Measurements from ENCODE around the gene TOMM7. TPM values are rescaled to one million over a fixed set of nuclear protein-coding genes. Genes with fewer than 3 reads are reported as not detected.
A peak's percentile ranks its signal among the peaks of the same experiment; 100 is the strongest.
"Not testable (repeated sequence)": the region's sequence is repeated elsewhere in the genome, so short reads cannot be mapped to it uniquely, and the experiment has no call there.

Gene TOMM7
- total RNA-seq, 1 experiment from 2014 or later: 179 TPM

DNA sequence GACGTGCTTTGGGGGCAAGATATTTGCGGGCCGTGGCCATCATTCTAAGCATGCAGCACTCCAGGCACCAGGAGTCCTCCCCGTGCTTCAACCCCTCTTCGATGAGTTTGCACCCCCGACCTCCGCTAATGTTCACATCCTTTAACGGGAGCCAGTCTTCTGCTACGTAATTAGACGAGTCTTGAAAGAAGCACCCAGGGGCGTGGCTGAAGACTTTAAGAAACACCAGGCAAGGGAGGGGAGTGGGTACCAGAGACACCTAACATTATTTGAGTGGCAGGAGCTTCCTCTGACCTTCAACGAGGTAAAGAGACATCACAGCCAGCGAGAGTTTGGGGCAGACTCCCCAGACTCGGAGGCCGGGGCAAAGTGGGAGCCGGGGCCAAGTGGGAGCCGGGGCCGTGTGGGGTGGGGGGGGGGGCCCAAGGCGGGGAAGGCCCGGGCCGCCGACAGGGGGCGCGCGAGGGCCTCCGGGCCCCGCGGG lies 31.1 kb upstream of the TOMM7 start:
- no peak for DNase-seq (ENCODE audit: low read depth)

DNA sequence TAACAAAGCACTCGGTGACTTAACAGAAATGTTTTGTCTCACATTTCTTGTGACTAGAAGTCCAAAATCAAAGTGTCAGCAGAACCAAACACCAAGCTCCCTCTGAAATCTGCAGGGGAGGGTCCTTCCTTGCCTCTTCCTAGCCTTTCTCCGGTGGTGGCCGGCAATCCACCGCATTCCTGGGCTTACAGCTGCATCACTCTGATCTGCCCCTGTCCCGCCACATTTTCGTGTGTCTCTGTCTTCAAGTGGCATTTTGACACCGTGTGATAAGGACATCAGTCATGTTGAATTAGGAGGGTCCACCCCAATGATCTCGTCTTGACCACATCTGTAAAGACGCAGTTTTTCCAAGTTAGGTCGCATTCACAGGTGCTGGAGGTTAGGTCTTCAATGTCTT lies 30.5 kb upstream of the TOMM7 start:
- DNase-seq (ENCODE audit: low read depth): no peak

DNA sequence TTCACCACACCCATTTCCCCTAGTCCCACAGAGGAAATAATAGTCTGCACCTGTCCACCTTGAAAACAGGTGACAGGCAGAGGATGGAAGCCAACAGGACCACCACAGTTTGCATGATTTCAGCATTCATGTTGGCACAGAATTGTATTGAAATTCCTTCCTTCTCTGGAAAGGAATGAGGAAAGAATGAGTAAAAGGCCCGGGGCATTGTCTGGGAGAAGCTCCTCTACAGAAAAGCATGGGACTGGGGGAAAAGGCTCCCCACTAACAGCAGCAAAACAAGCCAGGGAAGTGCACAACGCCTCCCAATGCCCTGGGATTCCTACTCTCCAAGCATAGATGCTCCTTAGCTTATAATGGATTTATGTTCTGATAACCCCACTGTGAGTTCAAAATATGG lies 28.5 kb upstream of the TOMM7 start:
- DNase-seq (ENCODE audit: low read depth): peak; percentile 82

DNA sequence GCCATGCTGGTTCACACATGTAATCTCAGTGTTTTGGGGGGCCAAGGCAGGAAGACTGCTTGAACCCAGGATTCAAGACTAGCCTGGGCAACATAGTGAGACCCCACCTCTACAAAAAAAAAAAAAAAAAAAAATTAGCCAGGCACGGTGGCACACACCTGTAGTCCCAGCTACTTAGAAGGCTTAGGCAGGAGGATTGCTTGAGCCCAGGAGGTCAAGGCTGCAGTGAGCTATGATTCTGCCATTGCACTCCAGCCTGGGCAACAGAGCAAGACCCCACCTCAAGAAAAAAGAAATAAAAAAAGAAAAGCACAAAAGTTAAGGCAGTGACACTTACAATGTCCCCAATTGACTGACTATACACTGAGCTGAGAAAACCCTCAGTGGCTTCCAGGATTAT lies 27.7 kb upstream of the TOMM7 start:
- not testable (repeated sequence) for DNase-seq (ENCODE audit: low read depth)

DNA sequence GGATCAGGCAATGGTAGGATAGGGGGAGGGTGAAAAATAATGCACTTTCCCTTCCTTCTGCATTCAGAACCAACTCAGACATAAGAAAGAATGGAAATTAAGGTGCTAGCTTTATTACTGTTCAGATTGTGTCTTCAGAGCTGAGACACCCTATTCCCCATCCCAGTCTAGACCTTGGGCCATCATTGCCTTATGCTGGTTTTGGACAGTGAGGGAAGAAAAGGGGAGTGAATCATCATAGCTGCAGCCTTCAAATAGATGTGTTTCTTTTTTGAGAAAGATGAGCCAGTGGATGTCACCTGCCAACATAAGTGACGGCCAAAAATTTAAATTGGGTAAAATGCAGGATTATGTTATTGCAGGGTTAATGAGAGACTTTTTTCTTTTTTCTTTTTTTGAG lies 27.0 kb upstream of the TOMM7 start:
- no peak for DNase-seq (ENCODE audit: low read depth)

DNA sequence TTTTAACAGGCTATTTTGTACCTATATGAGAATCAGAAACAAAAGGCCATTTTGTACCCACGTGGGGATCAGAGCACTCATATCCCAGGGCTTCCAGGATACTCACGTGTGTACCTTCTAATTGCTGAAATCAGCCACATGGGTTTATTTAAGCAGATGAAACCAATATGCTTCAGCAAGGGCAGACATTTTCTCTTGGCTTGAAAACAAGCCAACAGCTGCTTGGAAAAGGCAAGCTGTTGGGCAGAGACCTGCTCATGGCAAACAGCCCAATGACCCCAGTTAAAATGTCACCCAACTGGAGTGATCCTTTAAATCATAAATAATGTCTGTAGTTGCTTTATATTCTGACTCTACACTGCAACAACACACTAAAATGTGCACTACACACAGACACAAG lies 26.5 kb upstream of the TOMM7 start:
- DNase-seq (ENCODE audit: low read depth): peak; percentile 50

DNA sequence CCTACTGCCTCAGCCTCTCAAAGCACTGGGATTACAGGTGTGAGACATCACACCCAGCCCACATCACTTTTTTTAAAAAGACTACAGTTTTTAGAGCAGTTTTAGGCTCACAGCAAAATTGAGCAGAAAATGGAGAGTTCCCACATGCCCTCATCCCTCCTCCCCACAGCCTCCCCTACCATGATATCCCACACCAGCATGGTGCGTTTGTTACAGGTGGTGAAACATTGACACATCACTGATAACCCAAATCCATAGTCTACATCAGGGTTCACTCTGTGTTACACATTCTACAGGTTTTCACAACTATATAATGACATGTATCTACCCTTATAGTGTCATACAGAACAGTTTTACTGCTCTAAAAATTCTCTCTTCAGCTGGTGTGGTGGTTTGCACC lies 24.3 kb upstream of the TOMM7 start:
- DNase-seq (ENCODE audit: low read depth): no peak

DNA sequence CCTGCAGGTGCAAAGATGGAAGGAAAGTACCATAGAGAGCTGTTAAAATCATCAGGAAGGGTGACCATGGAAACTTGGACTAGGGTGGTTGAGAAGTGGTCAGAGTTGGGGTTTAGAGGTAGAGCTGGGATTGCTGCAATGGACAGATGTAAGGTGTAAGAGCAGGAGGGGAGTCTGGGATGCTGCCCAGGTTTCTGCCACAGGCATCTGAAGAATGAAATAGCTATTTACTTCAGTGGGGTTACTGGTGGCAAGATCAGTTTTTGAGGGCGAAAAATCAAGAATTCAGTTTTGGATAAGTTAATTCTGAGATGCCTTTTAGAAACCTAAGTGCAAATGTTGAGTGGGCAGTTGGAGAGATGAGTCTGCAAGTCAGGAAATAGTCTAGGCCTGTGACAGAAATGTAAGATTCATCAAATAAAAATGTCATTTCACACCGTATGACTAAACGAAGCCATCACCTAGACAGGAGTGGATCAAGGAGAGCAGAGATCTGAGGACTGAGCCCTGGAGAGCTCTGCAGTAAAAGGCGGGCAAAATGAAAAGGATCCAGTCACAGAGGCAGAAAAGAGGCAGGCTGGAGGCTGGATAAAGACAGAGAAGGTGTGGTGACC lies 22.7 kb upstream of the TOMM7 start:
- peak; percentile 57 for DNase-seq (ENCODE audit: low read depth)

DNA sequence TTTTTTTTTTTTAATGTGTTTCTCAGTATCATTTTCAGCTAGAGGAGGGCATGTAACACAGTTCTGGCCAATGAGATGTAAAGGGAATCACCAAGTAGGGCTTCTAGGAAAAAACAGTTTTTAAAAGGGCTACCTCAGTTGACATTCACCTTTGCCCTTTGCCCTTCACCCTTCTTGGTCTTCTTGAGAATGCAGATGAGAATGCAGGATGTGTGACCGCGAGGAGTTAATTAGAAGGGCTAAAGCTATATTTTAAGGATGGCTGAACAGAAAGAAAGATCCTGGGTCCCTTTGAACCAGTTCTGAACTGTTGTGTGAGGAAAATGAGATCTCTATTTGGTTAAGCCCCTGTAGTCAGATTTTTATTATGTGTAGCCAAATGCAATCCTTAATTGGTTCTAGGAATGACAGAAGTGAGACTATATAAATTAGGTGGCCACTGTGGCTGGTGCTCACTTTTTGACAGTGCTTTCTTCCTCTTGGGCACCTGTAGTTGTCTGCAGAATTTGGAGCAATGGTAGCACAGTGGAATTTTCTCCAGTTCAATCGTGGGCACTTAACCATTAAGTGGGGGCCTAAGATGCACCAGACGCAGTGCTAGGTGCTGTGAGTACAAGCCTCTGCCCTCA lies 21.1 kb upstream of the TOMM7 start:
- no peak for DNase-seq (ENCODE audit: low read depth)

DNA sequence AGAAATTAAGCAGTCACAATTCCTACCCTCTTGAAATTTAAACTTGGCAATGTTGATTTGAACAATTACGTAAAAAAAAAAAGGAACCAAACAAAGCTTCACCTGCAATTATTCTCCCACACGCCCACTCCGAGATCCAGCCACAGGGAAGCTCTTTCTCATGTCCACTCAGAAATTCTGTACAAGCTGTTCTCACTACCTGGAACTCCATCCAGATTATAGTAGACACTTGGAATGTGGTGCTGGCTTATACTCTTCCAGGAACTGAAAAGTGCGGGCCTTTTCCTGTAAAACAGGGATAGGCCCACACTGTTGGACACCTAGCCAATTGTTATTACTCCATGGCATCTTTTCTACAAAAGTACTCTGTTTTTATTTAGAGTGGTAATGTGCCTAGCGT lies 20.3 kb upstream of the TOMM7 start:
- DNase-seq (ENCODE audit: low read depth): no peak

DNA sequence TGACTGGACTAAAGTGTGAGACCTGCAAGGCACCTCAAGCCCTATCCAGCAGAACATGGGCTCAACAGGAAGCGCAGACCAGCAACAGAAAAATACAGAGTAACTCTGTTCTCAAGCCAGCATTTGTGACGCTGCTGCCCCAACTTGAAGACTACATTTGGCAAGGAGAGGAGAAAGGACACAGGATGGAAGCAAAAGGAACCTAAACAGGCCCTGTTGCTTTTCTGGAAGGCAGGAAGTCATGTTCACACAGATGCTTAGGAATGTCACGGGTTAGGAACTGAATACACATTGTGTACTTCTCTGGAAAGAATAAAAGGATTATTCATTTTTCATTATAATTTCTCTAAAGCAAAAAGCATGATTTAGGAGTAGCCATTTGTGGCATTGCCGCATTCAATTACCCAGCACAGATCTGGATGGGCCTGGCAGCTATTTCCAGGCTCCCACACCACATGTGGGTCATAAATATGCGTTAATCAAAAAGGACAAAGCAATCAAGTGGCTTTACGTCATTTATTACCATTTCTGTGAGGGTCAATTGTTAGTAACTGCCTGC lies 19.8 kb upstream of the TOMM7 start:
- no peak for DNase-seq (ENCODE audit: low read depth)

DNA sequence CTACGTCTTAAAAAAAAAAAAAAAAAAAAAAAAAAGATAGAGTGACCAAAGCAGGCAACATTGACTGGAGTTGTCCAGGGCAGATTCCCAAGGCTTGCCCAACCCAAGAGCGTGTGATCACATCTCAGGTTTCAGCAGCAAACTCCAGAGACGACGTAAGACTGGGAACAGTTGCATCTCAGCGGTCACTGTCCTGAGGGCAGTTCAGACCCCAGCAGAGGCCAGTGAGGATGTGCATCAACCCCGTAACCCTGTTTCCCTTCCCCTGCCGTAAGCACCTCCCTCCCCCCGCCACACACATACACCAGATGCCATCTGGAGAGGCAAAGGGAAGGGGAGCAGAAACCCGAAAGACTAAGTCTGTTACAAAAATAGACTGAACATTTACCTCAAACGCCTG lies 19.3 kb upstream of the TOMM7 start:
- DNase-seq (ENCODE audit: low read depth): no peak

DNA sequence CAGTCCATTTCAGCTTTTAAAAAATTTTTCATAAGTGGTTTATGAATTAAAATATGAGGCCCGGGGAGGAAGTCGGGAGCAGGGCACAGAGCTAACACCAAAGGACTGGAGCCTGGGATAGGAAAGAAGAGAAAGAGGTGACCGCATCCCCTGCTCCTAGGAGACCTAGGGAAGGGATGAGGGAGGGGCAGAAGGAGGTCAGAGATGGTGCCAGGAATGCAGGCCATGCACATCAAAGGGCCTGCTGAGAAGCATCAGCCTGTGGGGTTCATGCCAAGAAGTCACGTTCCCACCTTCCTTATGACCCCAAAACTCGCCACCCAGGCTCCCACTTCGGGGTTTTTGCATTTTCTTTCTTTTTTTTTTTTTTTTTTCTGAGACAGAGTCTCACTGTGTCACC lies 14.7 kb upstream of the TOMM7 start:
- no peak for DNase-seq (ENCODE audit: low read depth)

DNA sequence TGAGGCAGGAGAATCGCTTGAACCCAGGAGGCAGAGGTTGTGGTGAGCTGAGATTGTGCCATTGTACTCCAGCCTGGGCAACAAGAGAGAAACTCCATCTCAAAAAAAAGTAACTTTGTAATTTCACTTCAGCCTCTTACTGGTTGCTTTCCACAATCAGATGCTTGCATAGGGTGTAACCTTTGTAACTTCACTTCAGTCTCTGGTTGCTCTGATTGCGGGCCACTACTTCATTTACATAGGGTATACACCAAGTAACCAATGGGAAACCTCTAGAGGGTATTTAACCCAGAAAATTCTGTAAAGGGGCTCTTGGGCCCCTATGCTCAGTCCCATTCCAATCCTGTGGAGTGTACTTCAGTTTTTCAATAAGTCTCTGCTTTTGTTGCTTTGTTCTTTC lies 13.9 kb upstream of the TOMM7 start:
- DNase-seq (ENCODE audit: low read depth): not testable (repeated sequence)

DNA sequence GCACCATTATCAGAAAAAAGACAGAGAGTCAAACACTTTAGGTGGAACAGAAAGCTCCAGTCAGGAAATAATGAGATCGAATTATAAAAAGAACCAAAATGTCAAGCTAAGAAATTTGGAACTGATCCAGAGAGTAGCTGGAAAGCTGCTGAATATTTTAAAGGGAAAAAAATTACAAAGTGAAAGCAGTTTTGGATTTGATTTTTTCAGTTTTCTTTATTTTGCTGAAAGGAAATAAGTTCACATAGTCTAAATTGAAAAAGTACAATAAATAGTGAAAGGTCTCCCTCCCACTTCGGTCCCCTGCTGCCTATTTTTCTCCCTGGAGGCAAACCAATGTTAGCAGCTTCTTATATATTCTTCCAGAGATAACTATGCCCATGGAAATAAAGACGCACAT lies 11.3 kb upstream of the TOMM7 start:
- DNase-seq (ENCODE audit: low read depth): no peak

DNA sequence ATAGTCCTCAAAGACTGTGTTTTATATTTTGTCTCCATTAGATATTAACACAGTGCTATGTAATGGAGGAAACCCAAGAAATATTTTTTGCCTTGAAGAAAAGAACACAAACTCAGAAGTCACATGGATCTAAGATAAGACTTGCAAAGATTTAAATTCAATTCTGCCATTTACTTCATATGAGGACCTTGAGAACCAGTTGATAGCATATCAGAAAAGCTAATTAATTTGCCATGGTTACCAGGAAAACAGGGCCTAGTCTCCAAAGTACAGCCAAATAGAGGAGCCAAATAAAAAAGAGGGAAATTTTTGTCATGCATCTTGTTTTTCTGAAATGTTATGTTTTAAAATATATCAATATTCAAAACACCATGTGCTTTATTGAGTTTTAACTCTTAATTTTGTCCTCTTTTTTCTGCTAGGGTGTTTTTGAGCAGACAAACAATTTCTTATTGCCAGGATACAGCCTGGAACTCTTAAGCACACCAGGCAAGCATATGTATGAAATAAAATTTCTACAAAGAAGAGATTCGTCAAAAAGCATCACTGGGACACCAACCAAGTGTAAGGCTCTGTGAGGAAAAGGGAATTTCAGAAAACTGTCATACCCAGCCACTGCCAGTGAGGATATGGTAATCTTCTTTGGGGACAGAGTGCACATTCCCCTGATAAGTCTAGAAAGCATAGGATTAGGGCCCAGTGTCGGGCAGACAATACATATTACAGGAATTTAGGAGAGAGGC lies 10.6 kb upstream of the TOMM7 start:
- DNase-seq (ENCODE audit: low read depth): no peak

DNA sequence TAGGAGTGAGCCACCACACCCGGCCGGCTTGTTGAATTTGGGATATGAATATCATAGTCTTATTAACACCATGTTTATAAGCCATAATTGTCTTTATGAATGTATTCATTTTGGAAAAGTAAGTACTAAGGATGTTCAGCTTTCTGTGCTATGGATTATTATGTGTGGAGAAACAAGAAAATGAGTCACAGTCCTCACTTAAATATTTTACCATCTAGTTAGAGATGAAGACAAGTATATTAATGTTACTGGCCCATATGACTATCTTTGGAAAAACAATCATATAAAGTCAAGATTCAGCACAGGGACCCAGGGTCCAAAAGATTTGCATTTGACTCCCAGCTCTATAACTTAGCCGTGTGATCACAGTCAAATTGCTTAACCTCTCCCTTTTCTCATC lies 9.8 kb upstream of the TOMM7 start:
- DNase-seq (ENCODE audit: low read depth): no peak

DNA sequence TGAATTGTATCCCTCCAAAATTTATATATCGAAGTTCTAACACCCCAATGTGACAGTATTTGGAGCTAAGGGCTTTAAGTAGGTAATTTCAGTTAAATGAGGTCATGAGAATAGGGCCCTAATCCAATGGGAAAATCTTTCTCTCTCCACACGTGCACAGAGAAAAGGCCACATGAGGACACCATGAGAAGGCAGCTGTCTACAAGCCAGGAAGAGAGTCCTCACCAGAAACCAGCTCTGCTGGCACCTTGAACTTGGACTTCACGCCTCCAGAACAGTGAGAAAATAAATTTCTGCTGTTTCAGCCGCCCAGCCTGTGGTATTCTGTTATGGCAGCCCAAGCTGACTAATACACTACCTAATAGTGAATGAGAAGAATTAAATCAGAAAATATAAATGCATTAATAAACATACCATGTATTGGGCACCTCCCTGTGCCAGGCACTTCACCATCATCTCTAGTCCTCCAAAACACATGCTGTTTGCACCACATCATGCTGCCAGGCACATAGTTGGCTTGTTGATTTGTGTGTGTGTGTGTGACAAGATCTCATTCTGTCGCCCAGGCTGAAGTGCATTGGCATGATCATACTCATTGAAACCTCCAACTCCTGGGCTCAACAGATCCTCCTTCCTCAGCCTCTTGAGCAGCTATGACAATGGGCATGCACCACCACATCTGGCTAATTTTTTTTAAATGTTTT lies 9.1 kb upstream of the TOMM7 start:
- DNase-seq (ENCODE audit: low read depth): no peak

DNA sequence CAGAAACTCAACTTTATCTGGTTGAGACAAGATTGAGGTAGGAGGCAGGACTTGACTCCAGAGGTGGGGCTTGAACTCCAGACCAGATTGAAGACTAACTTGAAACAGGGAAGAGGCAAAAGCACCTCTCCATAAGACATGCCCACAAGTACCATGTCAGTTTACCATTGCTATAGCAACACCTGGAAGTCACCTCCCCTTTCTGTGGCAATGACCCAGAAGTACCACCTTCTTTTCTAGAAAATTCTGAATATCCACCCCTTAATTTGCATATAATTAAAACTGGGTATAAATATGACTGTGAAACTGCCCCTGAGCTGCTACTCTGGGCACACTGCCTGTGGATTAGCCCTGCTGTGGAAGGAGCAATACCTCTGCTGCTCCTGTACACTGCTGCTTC lies 4.9 kb upstream of the TOMM7 start:
- DNase-seq (ENCODE audit: low read depth): no peak

DNA sequence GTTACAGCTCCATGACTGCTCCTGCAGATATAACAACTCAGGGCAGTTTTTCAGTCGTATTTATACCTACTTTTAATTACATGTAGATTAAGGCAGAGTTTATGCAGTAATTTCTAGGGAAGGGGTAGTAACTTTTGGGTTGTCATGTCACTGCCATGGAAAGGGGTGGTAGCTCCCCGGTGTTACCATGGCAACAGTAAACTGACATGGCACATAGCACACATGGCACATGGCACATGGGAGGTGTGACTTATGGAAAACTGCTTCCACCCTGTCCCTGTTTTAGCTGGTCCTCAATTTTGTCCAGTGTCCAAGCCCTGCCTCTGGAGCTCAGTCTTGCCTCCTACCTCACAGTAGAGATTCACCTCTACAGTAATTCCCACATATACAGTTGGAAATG lies 3.9 kb upstream of the TOMM7 start:
- DNase-seq (ENCODE audit: low read depth): no peak

DNA sequence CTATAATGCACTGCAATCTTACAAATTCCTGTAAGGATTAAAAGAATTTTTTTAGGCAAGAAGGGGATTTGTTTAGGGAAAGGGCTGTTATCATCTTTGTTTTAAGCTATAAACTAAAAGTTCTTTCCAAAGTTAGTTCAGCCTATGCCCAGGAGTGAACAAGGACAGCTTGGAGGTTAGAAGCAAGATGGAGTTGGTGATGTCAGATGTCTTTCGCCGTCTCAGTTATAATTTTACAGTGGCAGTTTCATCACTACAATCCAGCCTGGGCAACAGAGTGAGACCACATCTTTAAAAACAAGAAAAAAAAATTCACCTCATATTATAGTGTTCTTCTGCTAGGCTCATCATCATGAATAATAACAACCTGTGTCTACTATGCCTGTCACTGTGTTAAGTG lies 2.1 kb upstream of the TOMM7 start:
- DNase-seq (ENCODE audit: low read depth): no peak

DNA sequence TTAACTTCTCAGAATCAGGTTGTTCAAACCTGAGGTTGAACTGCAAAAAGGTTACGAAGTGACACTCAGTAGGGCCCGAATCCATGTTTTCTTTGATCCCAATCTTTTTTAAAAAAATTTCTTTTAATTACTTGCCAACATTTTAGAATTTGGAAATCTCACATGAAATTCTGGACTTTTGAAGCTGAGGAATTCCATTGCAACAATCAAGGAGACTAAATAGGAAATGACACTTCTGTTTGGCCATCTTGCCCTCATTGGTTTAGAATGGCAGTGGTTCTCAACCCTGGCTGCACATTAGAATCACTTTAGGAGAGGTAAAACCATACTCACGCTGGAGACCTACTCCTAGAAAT lies 471 bp upstream of the TOMM7 start:
- DNase-seq (ENCODE audit: low read depth): no peak
